MM.1S (cell line): ENCODE results near the gene WDSUB1.

Experiments used
- CTCF ChIP-seq: fragments of 300-600 bp; sonication (generic); IDR thresholded peaks from 2 replicates; pipeline ENCODE4 v1.5.1; 2016; ENCODE audit warnings: antibody characterized with exemption, low read length, mixed read lengths
- EZH2 ChIP-seq: fragments of 300-600 bp; sonication (generic); optimal IDR thresholded peaks from 2 replicates; pipeline ENCODE3; 2017; ENCODE audit warnings: low read depth, mild to moderate bottlenecking, antibody characterized with exemption, low read length, mixed read lengths

- TF ChIP-seq CTCF (no peak), EZH2 (no peak)
Measured at GRCh38 chr2:159298967-159299366, 12.5 kb upstream of the WDSUB1 start.
